T-helper 2 cell (primary cell): ENCODE measurements around the gene JAG2.
A peak's percentile ranks its signal among the peaks of the same experiment; 100 is the strongest.

ENCODE experiments used
- DNase-seq, 5 experiments: peaks; one replicate each; pipeline versions ENCODE4 v3.0.0 to v3.0.0-alpha.2; 2012 to 2022

JAG2 gene

GRCh38 chr14:105203057-105203531 is 34.5 kb upstream of the JAG2 start:
- peak; percentile 37 to 52 (median 44) for DNase-seq

- DNase-seq, result no peak
Observed at GRCh38 chr14:105201925-105202513, 33.4 kb upstream of the JAG2 start.

GRCh38 chr14:105201156-105201924 is 32.8 kb upstream of the JAG2 start:
- DNase-seq, result no peak

GRCh38 chr14:105200641-105201040 is 32.1 kb upstream of the JAG2 start:
- DNase-seq, result no peak

GRCh38 chr14:105200074-105200473 is 31.5 kb upstream of the JAG2 start:
- no peak for DNase-seq

- DNase-seq, result no peak
Observed at GRCh38 chr14:105199093-105199492, 30.5 kb upstream of the JAG2 start.

GRCh38 chr14:105198588-105198987 is 30.0 kb upstream of the JAG2 start:
- DNase-seq, result no peak

- DNase-seq, result no peak
Observed at GRCh38 chr14:105197211-105197641, 28.6 kb upstream of the JAG2 start.

GRCh38 chr14:105196265-105196960 is 27.8 kb upstream of the JAG2 start:
- no peak for DNase-seq

GRCh38 chr14:105195522-105196264 is 27.1 kb upstream of the JAG2 start:
- DNase-seq, result no peak

GRCh38 chr14:105195051-105195450 is 26.5 kb upstream of the JAG2 start:
- no peak for DNase-seq

GRCh38 chr14:105193916-105194782 is 25.6 kb upstream of the JAG2 start:
- DNase-seq, result peak in 1 of 5 experiments; percentile 35

- DNase-seq, result no peak
Observed at GRCh38 chr14:105192866-105193731, 24.5 kb upstream of the JAG2 start.

GRCh38 chr14:105187935-105188524 is 19.5 kb upstream of the JAG2 start:
- no peak for DNase-seq

GRCh38 chr14:105187116-105187515 is 18.5 kb upstream of the JAG2 start:
- no peak for DNase-seq

GRCh38 chr14:105185973-105186372 is 17.4 kb upstream of the JAG2 start:
- no peak for DNase-seq

- DNase-seq, result no peak
Observed at GRCh38 chr14:105185001-105185400, 16.4 kb upstream of the JAG2 start.

GRCh38 chr14:105184461-105184860 is 15.9 kb upstream of the JAG2 start:
- DNase-seq, result no peak

- DNase-seq, result no peak
Observed at GRCh38 chr14:105182296-105183020, 13.9 kb upstream of the JAG2 start.
